Tibial nerve (tissue), 4 donors: Measurements from ENCODE around the gene NPFFR1. TPM values are rescaled to one million over a fixed set of nuclear protein-coding genes. Genes with fewer than 3 reads are reported as not detected.

ENCODE experiments used
- DNase-seq, 2 donors: peaks; one replicate each; pipeline ENCODE4 v3.0.0-alpha.2; 2019; ENCODE audit warnings: low spot score in 2 of 2
- H3K27ac ChIP-seq, 4 donors: fragments of 200-600 bp; sonication (generic) in 3 of 4; one replicate each; pipeline ENCODE4 v1.5.1; 2017 to 2019; ENCODE audit warnings: mild to moderate bottlenecking in 1 of 4
- H3K27me3 ChIP-seq, 2 donors: fragments of 200-600 bp; sonication (generic) in 1 of 2; one replicate each; pipeline versions ENCODE4 v1.5.1 to v1.6.0; 2017 to 2019
- H3K36me3 ChIP-seq, 3 donors: fragments of 200-600 bp; sonication (generic); one replicate each; pipeline ENCODE4 v1.5.1; 2018 to 2019
- H3K4me1 ChIP-seq, 4 donors: fragments of 200-600 bp; sonication (generic) in 3 of 4; one replicate each; pipeline ENCODE4 v1.5.1; 2017 to 2019
- H3K4me3 ChIP-seq, 4 donors: fragments of 200-600 bp; sonication (generic) in 3 of 4; one replicate each; pipeline ENCODE4 v1.5.1; 2017 to 2019; ENCODE audit warnings: mild to moderate bottlenecking in 1 of 4, moderate library complexity in 1 of 4
- H3K9me3 ChIP-seq, 4 donors: fragments of 200-600 bp; sonication (generic) in 3 of 4; one replicate each; pipeline ENCODE4 v1.5.1; 2017 to 2019
- EP300 ChIP-seq, 2 donors: sonication (generic); formaldehyde crosslinking; IDR thresholded peaks; one replicate each; pipeline ENCODE4 v1.6.1; 2017; ENCODE audit warnings: antibody characterized with exemption in 2 of 2, mild to moderate bottlenecking in 1 of 2
- POLR2A ChIP-seq, 2 donors: fragments of 450-650 bp; IDR thresholded peaks; one replicate each; pipeline ENCODE4 v1.6.1; 2017; ENCODE audit warnings: antibody characterized with exemption in 2 of 2, mild to moderate bottlenecking in 2 of 2, moderate library complexity in 2 of 2
- WGBS, 2 donors: methylation state at CpG; one replicate each; pipeline ENCODE4 v1.1.5; 2018; 5-methylcytosine and 5-hydroxymethylcytosine counted together
- total RNA-seq, 4 donors: library from RNA; depleted of rRNA; stranded (reverse); fragments of >200 nt; gene quantifications; one replicate each; pipeline ENCODE4 v1.1.0, GENCODE V29; 2016
- TF ChIP-seq, protein P1 (sequence below), 5 experiments: fragments of 200-600 bp in 3 of 5; fragments of 450-650 bp in 2 of 5; sonication (generic) in 3 of 5; IDR thresholded peaks; one replicate each; pipeline ENCODE4 v1.5.1; 2016 to 2019; ENCODE audit warnings: antibody characterized with exemption in 5 of 5, mild to moderate bottlenecking in 3 of 5, moderate library complexity in 2 of 5

NPFFR1 gene
- total RNA-seq, 4 donors from 2014 or later = 1.8 to 5.7 (median 4.4) TPM

DNA sequence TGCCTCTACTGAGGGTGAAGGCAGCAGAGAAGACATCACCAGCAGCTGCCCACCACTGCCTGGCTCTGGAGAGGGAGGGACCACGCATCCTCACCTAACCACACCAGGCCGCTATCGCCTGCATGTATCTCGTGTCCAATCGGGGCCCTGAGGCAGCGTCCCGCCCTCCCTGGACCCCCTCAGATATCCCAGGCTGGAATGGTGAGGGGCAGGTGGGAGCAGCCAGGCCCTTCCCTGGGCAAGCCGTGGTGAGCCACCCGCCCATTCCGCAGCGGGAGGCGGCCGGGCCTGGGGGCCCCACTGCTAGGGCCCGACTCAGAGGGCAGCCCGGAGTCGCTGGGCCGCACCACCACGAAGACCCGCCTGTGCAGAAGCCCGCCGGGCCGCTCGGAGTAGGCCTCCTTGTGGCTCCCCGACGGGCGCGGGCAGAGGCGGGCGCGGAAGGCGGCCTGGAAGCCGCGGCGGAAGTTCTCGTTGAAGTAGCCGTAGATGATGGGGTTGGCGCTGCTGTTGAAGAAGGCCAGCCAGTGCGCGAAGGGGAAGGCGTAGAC is 29.0 kb downstream of the NPFFR1 start:
- peaks cover 0 to 8% (median 0%) of the 10 kb centered on the region in 4 donors for H3K9me3 ChIP-seq
- DNase-seq = no peak
- peaks cover 3 to 28% of the 10 kb centered on the region in 2 donors for H3K27me3 ChIP-seq
- WGBS, 2 donors = 74 to 86% methylated on average over 4 to 33 of the region's 40 CpGs
- peak overlapping the region in 1 of 4 donors; percentile 7 for H3K4me3 ChIP-seq
- peak overlapping the region; percentile 54 to 87 (median 71) for H3K27ac ChIP-seq
- no peaks in the 10 kb centered on the region for H3K36me3 ChIP-seq
- no peak for TF ChIP-seq POLR2A (IDR thresholded peaks at IDR 0.05)
- TF ChIP-seq, protein P1, sequence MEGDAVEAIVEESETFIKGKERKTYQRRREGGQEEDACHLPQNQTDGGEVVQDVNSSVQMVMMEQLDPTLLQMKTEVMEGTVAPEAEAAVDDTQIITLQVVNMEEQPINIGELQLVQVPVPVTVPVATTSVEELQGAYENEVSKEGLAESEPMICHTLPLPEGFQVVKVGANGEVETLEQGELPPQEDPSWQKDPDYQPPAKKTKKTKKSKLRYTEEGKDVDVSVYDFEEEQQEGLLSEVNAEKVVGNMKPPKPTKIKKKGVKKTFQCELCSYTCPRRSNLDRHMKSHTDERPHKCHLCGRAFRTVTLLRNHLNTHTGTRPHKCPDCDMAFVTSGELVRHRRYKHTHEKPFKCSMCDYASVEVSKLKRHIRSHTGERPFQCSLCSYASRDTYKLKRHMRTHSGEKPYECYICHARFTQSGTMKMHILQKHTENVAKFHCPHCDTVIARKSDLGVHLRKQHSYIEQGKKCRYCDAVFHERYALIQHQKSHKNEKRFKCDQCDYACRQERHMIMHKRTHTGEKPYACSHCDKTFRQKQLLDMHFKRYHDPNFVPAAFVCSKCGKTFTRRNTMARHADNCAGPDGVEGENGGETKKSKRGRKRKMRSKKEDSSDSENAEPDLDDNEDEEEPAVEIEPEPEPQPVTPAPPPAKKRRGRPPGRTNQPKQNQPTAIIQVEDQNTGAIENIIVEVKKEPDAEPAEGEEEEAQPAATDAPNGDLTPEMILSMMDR (IDR thresholded peaks at IDR 0.05) = no peak
- TF ChIP-seq EP300 (IDR thresholded peaks at IDR 0.05) = no peak
- peaks cover 0 to 13% (median 3%) of the 10 kb centered on the region in 4 donors for H3K4me1 ChIP-seq

DNA sequence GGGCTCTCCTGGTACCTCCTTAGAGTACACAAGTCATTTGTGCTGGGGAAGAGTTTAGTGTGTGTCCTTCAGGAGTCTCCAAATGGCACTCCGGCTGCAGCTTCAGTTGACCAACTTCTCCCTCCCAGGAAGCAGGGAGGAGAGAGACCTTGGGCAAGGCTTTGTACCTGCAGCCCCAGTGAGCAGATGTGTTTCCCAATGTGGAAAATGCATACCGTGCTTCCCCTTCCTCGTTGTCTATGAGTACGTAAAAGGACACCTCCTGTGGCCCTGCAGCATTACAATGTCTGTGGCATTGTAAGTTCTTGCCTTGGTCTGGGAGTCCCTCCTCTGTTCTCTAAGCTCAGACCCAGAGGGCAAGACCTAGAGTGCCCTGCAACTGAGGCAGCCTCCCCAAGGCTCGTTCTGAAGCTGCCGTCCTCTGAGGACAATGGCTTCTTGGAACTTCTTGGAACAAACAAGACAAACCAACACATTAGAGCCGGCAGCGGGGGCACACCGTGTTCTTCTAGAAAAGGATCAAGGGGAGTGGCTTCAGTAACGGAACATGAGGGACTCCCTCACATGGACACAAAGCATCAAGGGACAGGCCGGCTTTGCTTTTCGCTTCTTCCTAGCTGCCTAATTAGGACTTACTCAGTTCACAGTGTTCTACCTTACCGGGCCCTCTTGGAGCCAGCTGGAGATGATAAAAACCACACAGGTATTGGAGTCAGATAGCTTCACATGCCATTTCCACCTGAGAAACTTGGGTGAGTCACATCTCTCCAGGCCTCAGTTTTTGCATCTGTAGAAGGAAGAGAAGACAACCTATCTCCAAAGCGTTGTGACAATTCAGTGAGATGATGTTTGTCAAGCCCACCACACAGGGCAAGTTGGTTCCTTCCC is 29.7 kb downstream of the NPFFR1 start:
- H3K4me1 ChIP-seq = peaks cover 0 to 13% (median 3%) of the 10 kb centered on the region in 4 donors
- peaks cover 3 to 28% of the 10 kb centered on the region in 2 donors for H3K27me3 ChIP-seq
- no peak overlapping the region for H3K4me3 ChIP-seq
- peak overlapping the region; percentile 26 to 87 (median 71) for H3K27ac ChIP-seq
- TF ChIP-seq, protein P1 (IDR thresholded peaks at IDR 0.05) = no peak
- peak; percentile 57 to 78 for TF ChIP-seq EP300 (IDR thresholded peaks at IDR 0.05)
- peak in 1 of 2 donors; percentile 44 for TF ChIP-seq POLR2A (IDR thresholded peaks at IDR 0.05)
- peak in 1 of 2 donors; percentile 33 for DNase-seq
- H3K36me3 ChIP-seq = no peaks in the 10 kb centered on the region
- H3K9me3 ChIP-seq = peaks cover 0 to 8% (median 0%) of the 10 kb centered on the region in 4 donors
- WGBS, 2 donors = 67 to 74% methylated on average over 12 to 14 of the region's 14 CpGs

DNA sequence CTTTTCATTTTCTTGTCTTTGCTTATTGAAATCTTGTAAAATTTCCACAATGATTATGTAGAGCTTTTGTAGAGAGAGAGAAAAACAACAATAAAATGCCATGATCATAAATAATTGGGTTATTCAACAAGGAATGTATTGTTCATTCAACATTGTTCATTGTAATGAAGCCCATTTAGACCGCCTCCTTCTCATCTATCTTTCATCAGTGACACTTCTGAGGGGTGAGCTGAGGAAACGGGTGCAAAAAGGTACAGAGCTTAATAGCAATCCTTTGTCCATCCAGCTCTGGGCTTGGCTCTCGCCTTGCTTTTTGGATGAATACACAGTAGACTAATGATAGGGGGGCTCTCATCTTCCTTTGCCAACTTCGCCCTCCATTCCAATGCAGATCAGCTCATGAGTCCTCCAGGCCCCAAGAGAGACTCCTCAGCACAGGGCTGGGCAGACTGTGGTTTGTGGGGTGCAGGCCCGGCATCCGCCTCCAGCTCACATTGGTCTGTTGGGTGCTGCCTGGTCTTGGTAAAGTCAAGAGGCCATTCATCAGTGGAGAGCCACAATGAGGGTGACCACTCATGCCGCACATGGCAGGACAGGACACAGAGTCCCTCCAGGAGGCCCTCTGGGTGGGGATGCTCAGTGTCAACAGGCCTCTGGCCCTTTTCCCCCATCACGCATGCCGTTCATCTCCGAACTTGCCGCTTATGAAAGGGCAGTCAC is 32.7 kb downstream of the NPFFR1 start:
- peaks cover 1 to 23% of the 10 kb centered on the region in 2 donors for H3K27me3 ChIP-seq
- no peaks in the 10 kb centered on the region for H3K36me3 ChIP-seq
- peaks cover 0 to 13% (median 3%) of the 10 kb centered on the region in 4 donors for H3K4me1 ChIP-seq
- H3K9me3 ChIP-seq = peaks cover 0 to 8% (median 0%) of the 10 kb centered on the region in 4 donors
- H3K4me3 ChIP-seq = no peak overlapping the region
- H3K27ac ChIP-seq = peak overlapping the region in 2 of 4 donors; percentile 78 to 87
- no peak for DNase-seq
- WGBS, 2 donors = 69 to 76% methylated on average over 10 to 11 of the region's 11 CpGs
- TF ChIP-seq EP300 (IDR thresholded peaks at IDR 0.05) (no peak), POLR2A (IDR thresholded peaks at IDR 0.05) (no peak)
- TF ChIP-seq, protein P1 (IDR thresholded peaks at IDR 0.05) = no peak

DNA sequence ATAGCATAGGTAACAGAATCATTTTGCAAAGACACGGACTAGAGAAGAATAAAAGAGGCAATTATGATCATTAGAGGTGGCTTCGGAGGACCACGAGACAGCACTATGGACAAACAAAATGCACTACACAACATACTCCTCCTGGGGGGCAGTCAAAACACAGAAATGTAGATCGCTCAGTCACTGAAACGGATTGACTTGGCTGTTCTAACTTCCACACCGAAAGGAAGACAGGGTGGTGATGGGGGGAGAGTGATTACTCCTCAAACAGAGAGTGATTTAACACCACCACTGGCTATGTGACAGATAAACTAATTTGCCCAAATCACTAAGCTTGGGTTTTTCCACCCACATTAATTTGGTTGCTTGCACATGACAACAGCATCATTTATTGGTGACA is 36.4 kb downstream of the NPFFR1 start:
- peaks cover 0 to 3% (median 0%) of the 10 kb centered on the region in 4 donors for H3K9me3 ChIP-seq
- H3K4me1 ChIP-seq = no peaks in the 10 kb centered on the region
- no peaks in the 10 kb centered on the region for H3K36me3 ChIP-seq
- no peaks in the 10 kb centered on the region for H3K27me3 ChIP-seq
- TF ChIP-seq POLR2A (IDR thresholded peaks at IDR 0.05) (no peak), EP300 (IDR thresholded peaks at IDR 0.05) (no peak)
- TF ChIP-seq, protein P1 (IDR thresholded peaks at IDR 0.05) = no peak
- no peak for DNase-seq
- 66 to 71% methylated on average over 6 of the region's 6 CpGs for WGBS, 2 donors
- H3K4me3 ChIP-seq = no peak overlapping the region
- H3K27ac ChIP-seq = no peak overlapping the region
